IPS-NIHi7 (cell line): ENCODE results near the gene TMEM30B.
A peak's percentile ranks its signal among the peaks of the same experiment; 100 is the strongest.
"Not testable (repeated sequence)": the region's sequence is repeated elsewhere in the genome, so short reads cannot be mapped to it uniquely, and the experiment has no call there.

Experiments used
- DNase-seq: peaks from one replicate; pipeline ENCODE4 v3.0.0; 2012; ENCODE audit warnings: mixed read lengths; ENCODE audit errors: extremely low spot score

The TMEM30B gene

GRCh38 chr14:61266891-61267740 is 14.0 kb downstream of the TMEM30B start:
- no peak for DNase-seq

GRCh38 chr14:61266436-61266835 is 14.7 kb downstream of the TMEM30B start:
- DNase-seq: no peak

GRCh38 chr14:61264651-61265050 is 16.5 kb downstream of the TMEM30B start:
- DNase-seq: no peak

- DNase-seq: no peak
Observed at GRCh38 chr14:61264010-61264571, 17.0 kb downstream of the TMEM30B start.

GRCh38 chr14:61262082-61262481 is 19.1 kb downstream of the TMEM30B start:
- DNase-seq: no peak

GRCh38 chr14:61260939-61261776 is 20.0 kb downstream of the TMEM30B start:
- no peak for DNase-seq

- no peak for DNase-seq
Observed at GRCh38 chr14:61258985-61259384, 22.2 kb downstream of the TMEM30B start.

GRCh38 chr14:61257469-61258057 is 23.6 kb downstream of the TMEM30B start:
- DNase-seq: no peak

GRCh38 chr14:61256826-61257468 is 24.2 kb downstream of the TMEM30B start:
- no peak for DNase-seq

- no peak for DNase-seq
Observed at GRCh38 chr14:61255968-61256367, 25.2 kb downstream of the TMEM30B start.

- peak; percentile 43 for DNase-seq
Observed at GRCh38 chr14:61254808-61255526, 26.2 kb downstream of the TMEM30B start.

GRCh38 chr14:61253064-61253738 is 27.9 kb downstream of the TMEM30B start:
- no peak for DNase-seq

- DNase-seq: peak; percentile 79
Observed at GRCh38 chr14:61252369-61253063, 28.6 kb downstream of the TMEM30B start.

GRCh38 chr14:61250063-61250462 is 31.1 kb downstream of the TMEM30B start:
- DNase-seq: no peak

- DNase-seq: no peak
Observed at GRCh38 chr14:61247935-61248334, 33.2 kb downstream of the TMEM30B start.

GRCh38 chr14:61246721-61247120 is 34.4 kb downstream of the TMEM30B start:
- no peak for DNase-seq

GRCh38 chr14:61244009-61244408 is 37.1 kb downstream of the TMEM30B start:
- no peak for DNase-seq

GRCh38 chr14:61240206-61240605 is 40.9 kb downstream of the TMEM30B start:
- no peak for DNase-seq

GRCh38 chr14:61239285-61239684 is 41.9 kb downstream of the TMEM30B start:
- DNase-seq: not testable (repeated sequence)
